B cell (primary cell): ENCODE results near the gene CYYR1. TPM values are rescaled to one million over a fixed set of nuclear protein-coding genes. Genes with fewer than 3 reads are reported as not detected.

Experiments used
- ATAC-seq: fragments of 200-7000 bp; cut with Tn5 transposase; one replicate; pipeline ENCODE4 v1.10.0; 2021; ENCODE audit warnings: low read depth, mild to moderate bottlenecking, moderate number of reproducible peaks, moderate library complexity
- CTCF ChIA-PET: fragments of 350-600 bp; sonication (Branson Sonifier 250); formaldehyde crosslinking; loops from one replicate; lab custom pipeline; 2021; ENCODE audit warnings: antibody characterized with exemption, inconsistent platforms; lab: Charles Lee
- POLR2A ChIA-PET: fragments of 350-600 bp; sonication (Branson Sonifier 250); formaldehyde crosslinking; loops from one replicate; lab custom pipeline; 2021; ENCODE audit warnings: antibody characterized with exemption; lab: Charles Lee
- DNase-seq: peaks from one replicate; pipeline ENCODE4 v3.0.0; 2013
- H2AFZ ChIP-seq: 2 replicates; pipeline ENCODE4 v1.6.1; 2012; ENCODE audit warnings: mild to moderate bottlenecking, low read depth, low read length; ENCODE audit not compliant: insufficient read depth, poor library complexity, severe bottlenecking
- H3K27ac ChIP-seq, 2 donors: 1 replicate in 1 of 2; 2 replicates in 1 of 2; pipeline ENCODE4 v1.5.1; 2012 to 2013; ENCODE audit warnings: low read length in 2 of 2, mild to moderate bottlenecking in 2 of 2, moderate library complexity in 1 of 2
- H3K27me3 ChIP-seq, 4 experiments: fragments of 200-600 bp in 1 of 4; sonication (generic) in 1 of 4; replicated peaks in 1 of 4; 1 replicate in 2 of 4; 2 replicates in 2 of 4; pipeline versions ENCODE4 v1.6.1 to v1.7.0; 2013 to 2016; ENCODE audit warnings: low read length in 3 of 4, mild to moderate bottlenecking in 2 of 4, mixed read lengths in 1 of 4, moderate library complexity in 1 of 4; ENCODE audit not compliant: insufficient read depth in 4 of 4, control insufficient read depth in 3 of 4; ENCODE audit errors: control extremely low read depth in 1 of 4
- H3K36me3 ChIP-seq, 2 experiments: replicated peaks in 1 of 2; 1 replicate in 1 of 2; 2 replicates in 1 of 2; pipeline versions ENCODE4 v1.6.1 to v1.7.1; 2013; ENCODE audit warnings: low read length in 1 of 2; ENCODE audit not compliant: insufficient read depth in 2 of 2, control insufficient read depth in 1 of 2; ENCODE audit errors: control extremely low read depth in 1 of 2, extremely low read depth in 1 of 2
- H3K4me1 ChIP-seq, 2 donors: fragments of 200-600 bp in 1 of 2; sonication (generic) in 1 of 2; 1 replicate in 1 of 2; 2 replicates in 1 of 2; pipeline versions ENCODE4 v1.5.1 to v1.6.1; 2013 to 2017; ENCODE audit warnings: low read length in 2 of 2; ENCODE audit not compliant: control insufficient read depth in 2 of 2, insufficient read depth in 2 of 2
- H3K4me2 ChIP-seq: replicated peaks from 2 replicates; pipeline ENCODE3; 2012; ENCODE audit warnings: mild to moderate bottlenecking, low read depth, low read length; ENCODE audit not compliant: poor library complexity, severe bottlenecking
- H3K4me3 ChIP-seq, 5 experiments: fragments of 200-600 bp in 1 of 5; sonication (generic) in 1 of 5; 1 replicate in 3 of 5; 2 replicates in 2 of 5; pipeline versions ENCODE4 v1.5.1 to v1.7.0; 2011 to 2016; ENCODE audit warnings: low read length in 4 of 5, mild to moderate bottlenecking in 4 of 5, low read depth in 2 of 5, control low read depth in 1 of 5, moderate library complexity in 1 of 5; ENCODE audit not compliant: insufficient read depth in 1 of 5; ENCODE audit errors: control extremely low read depth in 1 of 5, extremely low read depth in 1 of 5
- H3K79me2 ChIP-seq: fragments of 200-600 bp; sonication (generic); one replicate; pipeline ENCODE4 v1.6.0; 2016; ENCODE audit warnings: low read length; ENCODE audit not compliant: control insufficient read depth, insufficient read depth
- H3K9ac ChIP-seq: fragments of 200-600 bp; sonication (generic); 2 replicates; pipeline ENCODE4 v1.6.1; 2017; ENCODE audit warnings: mild to moderate bottlenecking, low read length, moderate library complexity
- H3K9me3 ChIP-seq, 3 donors: one replicate each; pipeline versions ENCODE4 v1.6.1 to v1.7.1; 2013; ENCODE audit warnings: low read length in 2 of 3; ENCODE audit not compliant: control insufficient read depth in 2 of 3, insufficient read depth in 1 of 3; ENCODE audit errors: control extremely low read depth in 1 of 3
- H4K20me1 ChIP-seq: 2 replicates; pipeline ENCODE4 v1.6.0; 2012; ENCODE audit warnings: mild to moderate bottlenecking, low read length; ENCODE audit not compliant: insufficient read depth, control insufficient read depth, poor library complexity, severe bottlenecking
- H3K27ac Mint-ChIP-seq: one replicate; pipeline ENCODE4 v1.8.0; 2021; ENCODE audit warnings: mixed read lengths
- H3K27me3 Mint-ChIP-seq: one replicate; pipeline ENCODE4 v1.8.0; 2021; ENCODE audit warnings: mixed read lengths
- H3K4me1 Mint-ChIP-seq: one replicate; pipeline ENCODE4 v1.8.0; 2021; ENCODE audit warnings: mixed read lengths
- H3K4me3 Mint-ChIP-seq: one replicate; pipeline ENCODE4 v1.8.0; 2021; ENCODE audit warnings: mixed read lengths
- H3K9me3 Mint-ChIP-seq: one replicate; pipeline ENCODE4 v1.8.0; 2022; ENCODE audit warnings: mixed read lengths; ENCODE audit not compliant: insufficient read depth
- CTCF ChIP-seq: fragments of 200-600 bp; IDR thresholded peaks from one replicate; pipeline ENCODE4 v1.8.0; 2022; ENCODE audit warnings: antibody characterized with exemption, mild to moderate bottlenecking
- EZH2 ChIP-seq: IDR thresholded peaks from 2 replicates; pipeline ENCODE4 v1.6.1; 2012; ENCODE audit warnings: borderline replicate concordance, low read depth, mild to moderate bottlenecking, moderate library complexity, low read length; ENCODE audit not compliant: insufficient read depth, poor library complexity, severe bottlenecking
- WGBS: methylation state at CpG from one replicate; pipeline ENCODE4 v1.1.5; 2013; ENCODE audit warnings: missing lambda C conversion rate; ENCODE audit not compliant: insufficient coverage; 5-methylcytosine and 5-hydroxymethylcytosine counted together
- intact Hi-C: fragments of 100-400 bp; cut with micrococcal nuclease; formaldehyde crosslinking; loops from one replicate; pipeline ENCODE4 v1.10.0; 2022
- polyA plus RNA-seq: library from polyadenylated mRNA; depleted of rRNA; stranded (reverse); fragments of >200 nt; gene quantifications from 2 replicates; pipeline ENCODE4 v1.2.3, GENCODE V29; 2012
- total RNA-seq, 2 donors: library from RNA; stranded (reverse); fragments of 120-200 nt in 1 of 2; gene quantifications; 1 replicate in 1 of 2; 2 replicates in 1 of 2; pipeline versions ENCODE4 v1.2.3 to v1.2.4, GENCODE V29; 2013 to 2022

The CYYR1 gene
- total and polyA plus RNA-seq, 2 donors (not counting 1 experiment from before 2014, with no cell fraction given), result not detected

- no peak overlapping the region for H3K4me3 Mint-ChIP-seq
- no peak for TF ChIP-seq CTCF
- TF ChIP-seq EZH2, result no peak
- no peaks in the 10 kb centered on the region for H3K27me3 Mint-ChIP-seq
- intact Hi-C loops, result no loop called here
- no peaks in the 10 kb centered on the region for H3K79me2 ChIP-seq
- POLR2A ChIA-PET, result no interaction called here
- no peaks in the 10 kb centered on the region for H3K27me3 ChIP-seq
- H3K27ac Mint-ChIP-seq, result no peak overlapping the region
- no peak overlapping the region for H3K27ac ChIP-seq
- peaks cover 0 to 6% (median 0%) of the 10 kb centered on the region in 3 donors for H3K9me3 ChIP-seq
- H3K4me1 ChIP-seq, result no peaks in the 10 kb centered on the region
- CTCF ChIA-PET, result no interaction called here
- no peaks in the 10 kb centered on the region for H4K20me1 ChIP-seq
- H3K9ac ChIP-seq, result no peak overlapping the region
- ATAC-seq, result no peak
- no peak for DNase-seq
- no peak overlapping the region for H3K4me3 ChIP-seq
- no peaks in the 10 kb centered on the region for H3K4me1 Mint-ChIP-seq
- H3K4me2 ChIP-seq, result no peak overlapping the region
- H3K9me3 Mint-ChIP-seq, result no peaks in the 10 kb centered on the region
- H2AFZ ChIP-seq, result no peak overlapping the region
- no peaks in the 10 kb centered on the region for H3K36me3 ChIP-seq
- WGBS, result 93% methylated on average over 5 of the region's 6 CpGs
These were observed 149.6 kb downstream of the CYYR1 start for GRCh38 chr21:26423511-26423910.

- Histone ChIP-seq H3K4me1 (no peaks in the 10 kb centered on the region), H3K27me3 (no peaks in the 10 kb centered on the region), H3K79me2 (no peaks in the 10 kb centered on the region), H3K4me3 (no peak overlapping the region), H3K9ac (no peak overlapping the region), H3K4me2 (no peak overlapping the region), H2AFZ (no peak overlapping the region), H4K20me1 (no peaks in the 10 kb centered on the region), H3K9me3 (peaks cover 0 to 6% (median 0%) of the 10 kb centered on the region in 3 donors), H3K36me3 (no peaks in the 10 kb centered on the region), H3K27ac (no peak overlapping the region)
- TF ChIP-seq CTCF (no peak), EZH2 (no peak)
- ATAC-seq (no peak), DNase-seq (no peak)
- ChIA-PET POLR2A (no interaction called here), CTCF (no interaction called here)
- intact Hi-C loops, result no loop called here
- Mint-ChIP-seq H3K4me1 (no peaks in the 10 kb centered on the region), H3K27me3 (no peaks in the 10 kb centered on the region), H3K27ac (no peak overlapping the region), H3K9me3 (no peaks in the 10 kb centered on the region), H3K4me3 (no peak overlapping the region)
- WGBS, result no CpG with 5 or more reads among the region's 4 CpGs
These were observed 150.4 kb downstream of the CYYR1 start for GRCh38 chr21:26422706-26423105.
